Measurements from ENCODE around the gene NR2E1.

DNA sequence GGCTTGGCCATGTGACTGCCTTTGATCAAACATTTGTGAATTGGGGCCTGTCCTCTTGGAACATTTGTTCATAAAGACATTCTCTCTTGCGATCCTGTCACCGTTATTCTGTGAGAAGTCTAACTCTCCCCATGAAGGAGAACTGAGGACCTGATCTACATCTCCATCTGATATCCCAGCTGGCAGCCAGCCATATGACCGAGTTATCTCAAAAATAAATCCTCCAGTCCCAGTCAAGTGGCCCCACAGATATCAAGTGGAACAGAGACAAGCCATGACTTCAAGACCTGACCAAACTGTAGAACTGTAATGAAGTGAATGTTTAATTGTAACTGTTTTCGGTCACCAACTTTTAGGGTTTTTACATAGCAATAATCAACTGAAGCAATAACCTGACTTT lies 69.3 kb downstream of the NR2E1 start:
- TF ChIP-seq POLR2A (IDR thresholded peaks at IDR 0.05; ENCODE audit: low read depth, low read length) (no peak), POLR2AphosphoS5 (IDR thresholded peaks at IDR 0.05; ENCODE audit: low read depth, low read length) (no peak), TAF1 (IDR thresholded peaks at IDR 0.05; ENCODE audit: low read depth, low read length) (no peak), SPI1 (IDR thresholded peaks at IDR 0.05; ENCODE audit: low read depth, low read length) (no peak)

All from GM12891 (cell line).